ENCODE measurements around the gene CTTNBP2NL. TPM values are rescaled to one million over a fixed set of nuclear protein-coding genes. Genes with fewer than 3 reads are reported as not detected.

CTTNBP2NL gene
- total and polyA plus RNA-seq, 3 donors from 2014 or later: 13.8 to 19.4 (median 16.3) TPM

GRCh38 chr1:112386024-112386723, 9.8 kb upstream of the CTTNBP2NL start:
- H3K27ac ChIP-seq: no peak overlapping the region
- no peaks in the 10 kb centered on the region for H3K4me1 ChIP-seq
- DNase-seq: no peak
- intact Hi-C loops (cut with DNase I; ENCODE audit: low total_unique reads): no loop called here
- H3K36me3 ChIP-seq (ENCODE audit: low read depth, missing control alignments): no peaks in the 10 kb centered on the region
- no peaks in the 10 kb centered on the region for H3K9me3 ChIP-seq
- TF ChIP-seq, protein P1, sequence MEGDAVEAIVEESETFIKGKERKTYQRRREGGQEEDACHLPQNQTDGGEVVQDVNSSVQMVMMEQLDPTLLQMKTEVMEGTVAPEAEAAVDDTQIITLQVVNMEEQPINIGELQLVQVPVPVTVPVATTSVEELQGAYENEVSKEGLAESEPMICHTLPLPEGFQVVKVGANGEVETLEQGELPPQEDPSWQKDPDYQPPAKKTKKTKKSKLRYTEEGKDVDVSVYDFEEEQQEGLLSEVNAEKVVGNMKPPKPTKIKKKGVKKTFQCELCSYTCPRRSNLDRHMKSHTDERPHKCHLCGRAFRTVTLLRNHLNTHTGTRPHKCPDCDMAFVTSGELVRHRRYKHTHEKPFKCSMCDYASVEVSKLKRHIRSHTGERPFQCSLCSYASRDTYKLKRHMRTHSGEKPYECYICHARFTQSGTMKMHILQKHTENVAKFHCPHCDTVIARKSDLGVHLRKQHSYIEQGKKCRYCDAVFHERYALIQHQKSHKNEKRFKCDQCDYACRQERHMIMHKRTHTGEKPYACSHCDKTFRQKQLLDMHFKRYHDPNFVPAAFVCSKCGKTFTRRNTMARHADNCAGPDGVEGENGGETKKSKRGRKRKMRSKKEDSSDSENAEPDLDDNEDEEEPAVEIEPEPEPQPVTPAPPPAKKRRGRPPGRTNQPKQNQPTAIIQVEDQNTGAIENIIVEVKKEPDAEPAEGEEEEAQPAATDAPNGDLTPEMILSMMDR (IDR thresholded peaks at IDR 0.05): no peak
- no peak for TF ChIP-seq POLR2A (IDR thresholded peaks at IDR 0.05)
- no peak overlapping the region for H3K4me3 ChIP-seq
- WGBS, 2 donors: 89 to 96% methylated on average over 5 to 14 of the region's 14 CpGs
- no peaks in the 10 kb centered on the region for H3K27me3 ChIP-seq

GRCh38 chr1:112386731-112387346, 9.2 kb upstream of the CTTNBP2NL start:
- H3K4me1 ChIP-seq: no peaks in the 10 kb centered on the region
- TF ChIP-seq, protein P1 (IDR thresholded peaks at IDR 0.05): no peak
- no peak for TF ChIP-seq POLR2A (IDR thresholded peaks at IDR 0.05)
- no peak for DNase-seq
- no peaks in the 10 kb centered on the region for H3K27me3 ChIP-seq
- H3K4me3 ChIP-seq: no peak overlapping the region
- no peaks in the 10 kb centered on the region for H3K36me3 ChIP-seq (ENCODE audit: low read depth, missing control alignments)
- intact Hi-C loops (cut with DNase I; ENCODE audit: low total_unique reads): no loop called here
- WGBS, 2 donors: 60 to 90% methylated on average over 2 of the region's 2 CpGs
- H3K27ac ChIP-seq: no peak overlapping the region
- no peaks in the 10 kb centered on the region for H3K9me3 ChIP-seq

- Histone ChIP-seq H3K9me3 (no peaks in the 10 kb centered on the region), H3K4me1 (no peaks in the 10 kb centered on the region), H3K4me3 (no peak overlapping the region), H3K27me3 (no peaks in the 10 kb centered on the region), H3K36me3 (ENCODE audit: low read depth, missing control alignments) (no peaks in the 10 kb centered on the region), H3K27ac (no peak overlapping the region)
- intact Hi-C loops (cut with DNase I; ENCODE audit: low total_unique reads): no loop called here
- 75 to 86% methylated on average over 3 of the region's 3 CpGs for WGBS, 2 donors
- TF ChIP-seq, protein P1 (IDR thresholded peaks at IDR 0.05): no peak
- no peak for TF ChIP-seq POLR2A (IDR thresholded peaks at IDR 0.05)
- no peak for DNase-seq
Observed at GRCh38 chr1:112387807-112388206, 8.2 kb upstream of the CTTNBP2NL start.

GRCh38 chr1:112388436-112388835, 7.6 kb upstream of the CTTNBP2NL start:
- WGBS, 2 donors: 37 to 41% methylated on average over 3 of the region's 3 CpGs
- Histone ChIP-seq H3K27me3 (no peaks in the 10 kb centered on the region), H3K4me1 (no peaks in the 10 kb centered on the region), H3K9me3 (no peaks in the 10 kb centered on the region), H3K4me3 (no peak overlapping the region), H3K36me3 (ENCODE audit: low read depth, missing control alignments) (no peaks in the 10 kb centered on the region), H3K27ac (no peak overlapping the region)
- intact Hi-C loops (cut with DNase I; ENCODE audit: low total_unique reads): no loop called here
- TF ChIP-seq POLR2A (IDR thresholded peaks at IDR 0.05): no peak
- TF ChIP-seq, protein P1 (IDR thresholded peaks at IDR 0.05): no peak
- no peak for DNase-seq

Measured in testis (tissue), 3 donors.